Keratinocyte (primary cell): Measurements from ENCODE around the gene WIPF3.

ENCODE experiments used
- CTCF ChIP-seq, 3 experiments: IDR thresholded peaks in 1 of 3; conservative IDR thresholded peaks in 1 of 3; optimal IDR thresholded peaks in 1 of 3; 2 replicates in 2 of 3; 3 replicates in 1 of 3; pipeline versions ENCODE3 to v1.5.1; 2011; ENCODE audit warnings: low read length in 3 of 3, mild to moderate bottlenecking in 3 of 3, moderate library complexity in 2 of 3, control low read depth in 1 of 3, inconsistent platforms in 1 of 3; ENCODE audit not compliant: insufficient read depth in 2 of 3; ENCODE audit errors: extremely low read depth in 1 of 3
- EZH2 ChIP-seq: IDR thresholded peaks from one replicate; pipeline ENCODE4 v1.6.1; 2012; ENCODE audit warnings: inconsistent platforms, mild to moderate bottlenecking, low read length, moderate library complexity

GRCh38 chr7:29955075-29955792, 148.9 kb downstream of the WIPF3 start:
- TF ChIP-seq CTCF (optimal IDR thresholded peaks at IDR 0.05 in 1 of 3, IDR thresholded peaks at IDR 0.05 in 1 of 3, conservative IDR thresholded peaks at IDR 0.05 in 1 of 3; ENCODE audit: extremely low read depth in 1 of 3, insufficient read depth in 2 of 3, low read length in 3 of 3) (no peak), EZH2 (no peak)
